Erythroblast (primary cell): Measurements from ENCODE around the gene OBSL1.

Source experiments
- GATA1 ChIP-seq: IDR thresholded peaks from 2 replicates; pipeline ENCODE4 v1.6.1; 2011; ENCODE audit warnings: low read depth, mild to moderate bottlenecking, control low read depth, low read length, moderate library complexity
- POLR2A ChIP-seq: IDR thresholded peaks from 2 replicates; pipeline ENCODE4 v1.6.1; 2011; ENCODE audit warnings: mild to moderate bottlenecking, low read length

GRCh38 chr2:219611306-219611705, 40.0 kb upstream of the OBSL1 start:
- TF ChIP-seq POLR2A (no peak), GATA1 (no peak)
